ENCODE measurements around the gene HOXD13.

HOXD13 gene

GRCh38 chr2:176092270-176093144, at the start of gene HOXD13:
Gene HOXD13, plus strand, starts transcription at chr2:176092721. Its CDS starts 170 bp downstream, at chr2:176092891.
- Histone ChIP-seq H3K4me1 (ENCODE audit: control insufficient read depth, insufficient read depth, low read length) (peaks cover 6% of the 10 kb centered on the region), H3K4me3 (ENCODE audit: low read depth, low read length) (peak within 1 kb of the TSS; percentile 55), H3K9me3 (ENCODE audit: control insufficient read depth, insufficient read depth, low read depth, low read length) (no peaks in the 10 kb centered on the region), H3K36me3 (ENCODE audit: control insufficient read depth in 2 of 2, insufficient read depth in 1 of 2, low read length in 2 of 2) (peaks cover 0 to 16% of the 10 kb centered on the region in 2 experiments; a peak in 1 of 3 replicates), H3K27ac (ENCODE audit: extremely low read depth, low read depth, low read length) (peak within 1 kb of the TSS; percentile 84)
- POLR2A ChIA-PET = interaction anchor here (0.5 to 6.7 kb wide), 2 partner anchors 13 to 925 kb away, joined by 3 to 75 read pairs; partner anchors contain the start of gene HOXD11
- CTCF ChIA-PET = interaction anchor here (0.6 to 1.9 kb wide), 5 partner anchors 12 to 561 kb away, joined by 3 to 9 read pairs (median 3); no protein-coding TSS in a partner anchor
- TF ChIP-seq ZNF561 (tag by site-specific recombination; IDR thresholded peaks at IDR 0.05; ENCODE audit: borderline replicate concordance) = 0 out of 2 replicates have a peak, but pooled peaks have one; percentile 29
- TF ChIP-seq ZNF341 (tag by site-specific recombination; IDR thresholded peaks at IDR 0.05; ENCODE audit: low read depth) = no peak
- TF ChIP-seq KLF9 (tag by site-specific recombination; IDR thresholded peaks at IDR 0.05; ENCODE audit: low read depth) = 0 out of 2 replicates have a peak, but pooled peaks have one; percentile 19
- no peak for TF ChIP-seq ZNF704 (tag by site-specific recombination; IDR thresholded peaks at IDR 0.05)
- no peak for TF ChIP-seq ZNF366 (tag by site-specific recombination; conservative IDR thresholded peaks at IDR 0.05)
- TF ChIP-seq ZNF600 (tag by site-specific recombination; IDR thresholded peaks at IDR 0.05) = no peak
- TF ChIP-seq ZNF645 (tag by site-specific recombination; IDR thresholded peaks at IDR 0.05) = no peak
- TF ChIP-seq KLF17 (tag by site-specific recombination; IDR thresholded peaks at IDR 0.05) = no peak
- peak; percentile 71 for TF ChIP-seq ZNF335 (tag by site-specific recombination; conservative IDR thresholded peaks at IDR 0.05)
- no peak for TF ChIP-seq ZNF580 (tag by site-specific recombination; IDR thresholded peaks at IDR 0.05)
- TF ChIP-seq PRDM6 (tag by site-specific recombination; IDR thresholded peaks at IDR 0.05) = peak; percentile 37; the same call in 1 of the 2 replicates
- TF ChIP-seq ZBTB17 (tag by site-specific recombination; IDR thresholded peaks at IDR 0.05) = no peak
- TF ChIP-seq EGR2 (tag by site-specific recombination; IDR thresholded peaks at IDR 0.05; ENCODE audit: low read depth) = peak; percentile 22; the same call in 1 of the 2 replicates
- no peak for TF ChIP-seq ZBTB48 (tag by site-specific recombination; IDR thresholded peaks at IDR 0.05)
- TF ChIP-seq ZBTB49 (tag by site-specific recombination; IDR thresholded peaks at IDR 0.05; ENCODE audit: low read depth) = no peak
- peak; percentile 59 for TF ChIP-seq ZBTB26 (tag by site-specific recombination; optimal IDR thresholded peaks at IDR 0.05)
- TF ChIP-seq TRIM28 (IDR thresholded peaks at IDR 0.05; ENCODE audit: borderline replicate concordance, low read length) = no peak
- peak; percentile 90; the same call in 1 of the 2 replicates for TF ChIP-seq ZNF398 (tag by site-specific recombination; IDR thresholded peaks at IDR 0.05)
- TF ChIP-seq ZNF558 (tag by site-specific recombination; IDR thresholded peaks at IDR 0.05) = no peak
- no peak for TF ChIP-seq YY1 (tag by site-specific recombination; IDR thresholded peaks at IDR 0.05)
- TF ChIP-seq ZNF362 (tag by site-specific recombination; IDR thresholded peaks at IDR 0.05) = no peak
- no peak for TF ChIP-seq ZNF174 (tag by site-specific recombination; IDR thresholded peaks at IDR 0.05)
- peak; percentile 80 for TF ChIP-seq ZBTB8A (tag by site-specific recombination; IDR thresholded peaks at IDR 0.05)
- no peak for TF ChIP-seq ZBTB1 (tag by site-specific recombination; IDR thresholded peaks at IDR 0.05)
